Measurements from ENCODE around the gene ATF6.

ATF6 gene

DNA sequence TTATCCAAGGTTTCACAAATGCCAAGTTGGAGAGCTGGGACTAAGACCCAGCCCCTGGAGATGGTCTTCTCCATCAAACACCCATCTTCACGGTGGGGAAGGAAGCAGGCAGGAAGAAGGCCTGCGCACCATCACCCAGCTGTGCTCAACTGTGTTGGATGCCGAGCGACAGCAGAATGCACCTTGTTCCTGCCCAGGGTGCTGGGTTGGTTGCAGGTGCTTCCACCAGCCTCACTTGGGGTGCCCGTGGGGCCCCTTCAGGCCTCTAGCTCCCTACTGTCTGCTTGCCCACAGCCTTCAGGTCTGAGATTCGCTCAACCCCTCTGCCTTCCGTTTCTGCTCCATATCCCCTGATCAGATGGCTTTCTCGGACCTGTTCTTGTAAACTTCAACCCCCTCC lies 215.0 kb downstream of the ATF6 start:
- DNase-seq, result no peak

DNA sequence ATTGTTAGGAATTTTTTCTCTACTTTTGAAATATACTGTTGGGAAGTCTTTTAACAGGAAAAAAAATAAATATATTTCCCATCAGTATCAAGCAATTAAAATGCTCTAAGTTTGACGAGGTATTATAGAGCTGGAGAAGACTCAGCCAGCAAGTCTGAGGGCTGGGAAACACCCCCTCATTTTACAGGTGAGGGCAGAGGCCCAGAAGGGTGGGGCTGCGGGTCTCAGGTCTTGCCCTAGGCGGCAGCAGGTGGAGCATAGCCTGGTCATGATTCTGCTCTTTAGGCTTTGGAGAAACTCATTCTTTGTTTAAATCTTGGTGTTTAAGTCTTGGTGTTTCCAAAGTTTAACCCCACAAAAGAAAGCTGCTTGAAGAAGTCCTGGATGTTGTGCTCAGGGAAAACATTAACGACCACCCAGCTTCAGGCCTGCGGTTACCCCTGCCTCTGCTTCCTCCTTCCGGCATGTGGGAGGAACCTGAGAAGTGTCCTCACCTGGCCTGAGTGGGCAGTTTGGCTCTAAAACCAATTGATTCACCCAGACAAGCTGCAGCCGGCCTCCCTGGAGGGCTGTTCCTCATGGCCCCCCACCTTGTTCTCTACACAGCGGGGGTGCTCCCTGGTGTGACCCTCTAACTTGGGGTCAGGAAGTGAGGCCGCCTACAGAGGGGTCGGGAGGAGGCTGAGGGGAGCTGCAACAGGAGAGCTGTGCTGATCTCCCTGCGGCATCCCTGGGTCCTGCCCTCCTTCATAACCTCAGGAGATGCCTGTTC lies 215.8 kb downstream of the ATF6 start:
- DNase-seq, result no peak

GRCh38 chr1:161982507-161982895 lies 216.4 kb downstream of the ATF6 start:
- DNase-seq, result no peak

GRCh38 chr1:161982917-161983316 lies 216.8 kb downstream of the ATF6 start:
- no peak for DNase-seq

- no peak for DNase-seq
These were observed 217.6 kb downstream of the ATF6 start for GRCh38 chr1:161983725-161984124.

GRCh38 chr1:161985301-161985822 lies 219.2 kb downstream of the ATF6 start:
- DNase-seq, result no peak

DNA sequence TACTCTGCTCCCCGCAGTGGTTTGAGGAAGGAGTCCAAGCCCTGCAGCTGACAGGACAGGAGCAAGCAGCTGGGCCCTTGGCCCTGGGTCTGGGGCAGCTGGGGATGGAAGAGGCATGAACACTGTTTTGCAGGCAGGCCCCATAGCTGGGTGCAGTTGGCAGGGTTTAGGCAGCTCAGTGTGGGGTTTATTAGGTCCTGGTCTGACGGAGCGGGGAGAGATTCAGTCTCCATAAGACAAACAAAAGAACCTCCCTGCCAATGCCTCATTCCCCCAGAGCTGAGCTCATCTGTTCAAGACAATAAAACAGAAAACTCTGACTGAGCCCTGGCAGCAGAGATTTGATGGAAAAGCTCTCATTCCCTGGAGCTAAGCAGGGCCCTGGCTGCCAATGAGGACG lies 220.2 kb downstream of the ATF6 start:
- DNase-seq, result no peak

DNA sequence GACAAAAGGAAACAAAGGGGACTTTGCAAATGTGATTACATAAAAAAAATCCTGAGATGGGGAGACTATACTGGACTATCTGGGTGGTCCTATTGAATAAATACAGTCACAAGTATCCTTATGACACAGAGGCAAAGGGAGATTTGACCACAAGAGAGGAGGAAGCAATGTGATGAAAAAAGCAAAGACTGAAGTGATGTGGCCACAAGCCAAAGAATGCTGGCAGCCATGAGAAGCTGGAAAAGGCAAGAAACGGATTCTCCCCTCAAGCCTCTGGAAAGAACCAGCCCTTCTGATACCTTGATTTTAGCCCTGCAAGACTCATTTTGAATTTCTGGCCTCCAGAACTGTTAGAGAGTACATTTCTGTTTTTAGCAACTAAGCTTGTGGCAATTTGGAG lies 221.2 kb downstream of the ATF6 start:
- no peak for DNase-seq

GRCh38 chr1:161987872-161988271 lies 221.8 kb downstream of the ATF6 start:
- no peak for DNase-seq

GRCh38 chr1:161988413-161988812 lies 222.3 kb downstream of the ATF6 start:
- no peak for DNase-seq

DNA sequence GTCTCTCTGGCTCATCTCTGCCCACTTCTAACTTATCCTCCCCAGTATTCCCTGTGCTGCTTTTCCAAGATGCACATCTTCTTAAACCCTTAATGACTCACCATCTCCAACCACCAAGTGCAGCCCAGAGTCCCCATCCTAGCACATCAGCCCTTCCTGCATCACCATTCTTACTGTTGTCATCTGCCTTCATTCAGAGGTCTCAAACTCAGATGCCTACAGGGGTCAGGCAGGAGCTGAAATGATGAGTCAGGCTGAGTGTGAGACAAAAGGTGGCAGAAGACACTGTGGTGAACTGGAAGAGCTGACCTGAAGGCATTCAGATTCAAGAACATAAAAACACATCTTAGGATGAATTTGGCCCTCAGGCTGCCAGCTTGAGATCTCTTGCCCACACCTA lies 223.0 kb downstream of the ATF6 start:
- no peak for DNase-seq

- DNase-seq, result no peak
These were observed 223.7 kb downstream of the ATF6 start for GRCh38 chr1:161989786-161990185.

GRCh38 chr1:161993576-161993975 lies 227.5 kb downstream of the ATF6 start:
- no peak for DNase-seq

GRCh38 chr1:161994175-161994668 lies 228.1 kb downstream of the ATF6 start:
- DNase-seq, result no peak

DNA sequence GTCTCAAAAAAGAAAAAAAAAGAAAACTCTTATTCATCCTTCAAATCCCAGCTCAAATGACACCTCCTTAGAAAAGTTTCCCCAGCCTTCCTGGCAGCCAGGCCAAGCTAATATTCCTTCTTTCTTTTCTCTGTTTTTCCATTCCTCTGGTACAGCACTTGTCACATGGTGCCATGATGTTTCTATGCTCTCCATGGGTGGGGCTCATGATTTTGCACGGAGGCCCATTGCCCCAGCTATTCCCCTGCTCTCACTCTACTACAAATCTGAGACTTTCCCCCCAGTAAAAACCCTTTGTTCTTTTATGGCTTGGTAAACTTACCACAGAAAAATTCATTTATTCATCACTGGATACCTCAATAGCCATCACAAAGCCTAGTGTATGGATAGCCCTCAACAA lies 231.0 kb downstream of the ATF6 start:
- DNase-seq, result no peak

DNA sequence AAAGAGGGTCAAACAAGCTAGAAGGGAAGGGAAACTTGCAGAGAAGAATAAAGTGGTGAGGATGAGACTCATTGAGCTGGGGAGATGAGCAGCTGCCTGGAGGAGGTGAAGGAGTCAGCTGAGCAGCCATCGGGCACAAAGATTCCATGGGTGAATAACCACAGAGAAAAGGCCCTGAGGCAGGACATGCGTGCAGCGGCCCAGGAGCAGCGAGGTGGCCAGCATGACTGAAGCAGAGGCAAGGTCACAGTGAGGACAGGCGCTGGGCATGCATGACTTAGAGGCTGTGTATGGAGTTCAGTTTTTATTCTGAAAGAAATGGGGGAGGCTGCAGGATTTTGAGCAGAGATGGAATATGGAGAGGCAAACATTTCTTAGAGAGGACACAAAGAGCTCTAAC lies 232.7 kb downstream of the ATF6 start:
- no peak for DNase-seq

DNA sequence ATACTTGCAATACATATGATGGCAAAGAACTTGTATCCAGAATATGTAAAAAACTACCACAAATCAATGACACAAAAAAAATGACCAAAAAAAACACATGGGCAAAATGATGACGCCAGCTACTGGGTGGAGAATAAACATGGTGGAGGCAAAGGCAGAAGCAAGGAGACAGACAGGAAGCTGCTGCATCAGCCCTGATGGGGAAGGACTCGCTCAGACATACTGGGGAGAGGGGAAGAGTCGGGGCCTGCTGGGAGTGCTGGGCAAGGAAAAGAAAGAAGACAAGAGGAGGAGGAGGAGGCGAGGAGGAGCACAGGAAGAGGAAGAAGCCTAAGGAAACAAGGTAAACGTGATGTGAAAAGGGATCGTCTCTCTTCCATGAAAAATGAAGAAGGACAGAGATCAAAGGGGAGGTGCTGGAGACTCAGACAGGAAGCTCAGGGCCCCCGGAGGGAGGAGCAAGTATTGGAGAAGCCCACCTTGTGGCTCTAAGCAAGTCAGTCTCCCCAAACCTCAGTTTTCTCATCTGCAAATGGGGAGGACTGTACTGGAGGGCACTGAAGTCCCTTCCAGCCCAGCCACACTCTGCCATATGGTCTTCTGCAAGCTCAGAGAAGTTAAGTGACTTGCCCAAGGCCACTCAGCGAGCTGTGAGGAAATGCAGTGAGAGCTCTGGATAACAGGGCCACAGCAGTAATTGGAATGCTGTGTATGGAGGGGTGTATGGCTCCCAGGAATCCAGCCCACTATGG lies 233.4 kb downstream of the ATF6 start:
- DNase-seq, result no peak

- no peak for DNase-seq
These were observed 233.9 kb downstream of the ATF6 start for GRCh38 chr1:162000053-162000420.

- no peak for DNase-seq
These were observed 237.1 kb downstream of the ATF6 start for GRCh38 chr1:162003061-162003829.

- DNase-seq, result no peak
These were observed 237.7 kb downstream of the ATF6 start for GRCh38 chr1:162003830-162004215.

GRCh38 chr1:162004441-162004950 lies 238.4 kb downstream of the ATF6 start:
- no peak for DNase-seq

GRCh38 chr1:162006081-162006480 lies 240.0 kb downstream of the ATF6 start:
- no peak for DNase-seq

- no peak for DNase-seq
These were observed 241.3 kb downstream of the ATF6 start for GRCh38 chr1:162007466-162007865.
